ENCODE results near the gene TRABD2B.

The TRABD2B gene

GRCh38 chr1:47991673-47992072 is 5.5 kb downstream of the TRABD2B start:
- no peak for DNase-seq

DNA sequence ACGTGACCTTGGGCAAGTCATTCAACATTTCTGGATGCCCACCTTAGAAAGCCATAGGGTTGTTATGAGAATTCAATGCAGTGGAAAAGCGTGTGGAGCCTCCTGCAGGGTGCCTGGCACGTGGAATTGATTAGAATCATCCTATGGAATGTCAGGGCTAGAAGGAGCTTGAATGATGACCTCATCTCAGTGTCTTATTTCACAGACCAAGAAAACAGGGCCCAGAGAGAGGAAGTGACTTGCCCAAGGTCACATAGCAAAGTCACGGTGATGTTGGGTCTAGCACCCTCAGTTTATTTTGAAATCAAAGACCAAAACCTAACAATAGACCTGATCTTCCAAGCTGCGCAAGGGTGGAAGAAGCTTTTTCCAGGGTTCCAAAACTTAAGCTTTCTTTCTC is 6.0 kb downstream of the TRABD2B start:
- no peak for DNase-seq

- DNase-seq = no peak
Observed at GRCh38 chr1:47990286-47990685, 6.9 kb downstream of the TRABD2B start.

GRCh38 chr1:47987601-47988000 is 9.6 kb downstream of the TRABD2B start:
- no peak for DNase-seq

DNA sequence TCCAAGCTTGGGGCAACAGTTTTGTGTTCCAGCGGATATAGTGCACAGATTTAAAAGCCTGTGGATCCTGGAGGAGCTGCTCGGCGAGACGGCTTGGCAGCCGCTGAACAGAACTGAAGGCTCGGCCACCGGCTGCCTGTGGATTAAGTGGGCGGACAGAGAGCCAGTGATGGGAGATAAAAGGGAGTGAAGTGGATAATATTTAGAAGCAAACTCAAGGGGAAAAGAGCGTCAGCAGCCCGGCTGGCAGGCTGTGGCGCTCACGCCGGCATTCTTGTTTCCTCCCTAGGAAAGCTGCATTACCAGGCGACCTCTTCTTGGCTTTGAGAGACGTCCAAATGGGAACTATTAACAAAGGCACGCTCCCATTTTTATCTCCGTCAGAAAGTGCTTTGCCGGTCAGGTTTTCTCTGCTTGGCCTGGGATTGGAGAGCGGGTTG is 10.4 kb downstream of the TRABD2B start:
- DNase-seq = no peak

- no peak for DNase-seq
Observed at GRCh38 chr1:47985018-47985417, 12.2 kb downstream of the TRABD2B start.

DNA sequence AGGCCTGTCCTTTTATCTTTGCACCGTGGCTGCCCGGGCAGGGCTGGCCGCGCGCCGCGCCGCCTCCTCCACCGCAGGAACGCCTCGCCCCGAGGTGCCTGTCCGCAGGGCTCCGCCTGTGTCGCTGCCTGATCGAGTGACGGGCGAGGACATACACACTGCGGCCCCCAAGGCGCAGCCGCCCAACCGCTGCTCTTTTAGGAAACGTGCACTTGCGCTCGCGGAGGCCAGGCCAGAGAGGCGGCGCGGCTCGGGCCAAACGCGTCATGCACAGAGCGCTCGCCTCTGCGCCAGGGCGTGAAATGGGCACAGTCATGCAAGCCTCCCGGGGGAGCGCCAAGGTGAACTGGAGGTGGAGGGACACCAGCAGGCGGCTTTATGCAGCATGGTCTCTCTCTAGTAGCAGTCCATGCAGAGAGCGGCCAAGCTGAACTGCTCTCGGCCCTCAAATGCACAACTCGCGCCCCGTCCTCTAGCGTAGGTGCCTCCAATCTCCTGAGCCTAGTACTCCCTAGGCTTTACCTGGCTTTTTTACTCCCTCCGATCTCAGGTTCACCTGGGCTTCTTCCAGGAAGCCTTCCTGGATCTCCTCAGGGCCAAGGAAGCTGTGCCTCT is 12.9 kb downstream of the TRABD2B start:
- no peak for DNase-seq

DNA sequence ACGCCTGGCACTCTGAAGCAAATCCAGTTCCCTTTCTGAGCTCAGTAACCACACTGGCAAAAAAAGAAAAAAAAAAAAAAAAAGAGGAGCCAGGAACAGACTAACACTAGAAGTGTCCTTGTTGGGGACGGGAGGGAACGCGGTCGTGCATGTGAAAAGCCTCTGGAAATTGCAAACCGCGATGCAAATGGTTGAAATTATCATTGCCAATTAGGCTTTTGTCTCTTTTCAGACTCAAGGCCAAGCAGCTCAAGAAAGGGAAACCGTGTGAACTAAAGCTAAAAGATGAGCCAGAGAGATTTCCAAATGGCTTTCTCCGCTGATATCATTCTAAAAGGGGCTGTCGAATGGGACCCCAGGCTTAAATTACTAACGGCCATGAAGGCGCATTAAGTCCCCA is 13.5 kb downstream of the TRABD2B start:
- DNase-seq = no peak

GRCh38 chr1:47981667-47982350 is 15.4 kb downstream of the TRABD2B start:
- DNase-seq = no peak

DNA sequence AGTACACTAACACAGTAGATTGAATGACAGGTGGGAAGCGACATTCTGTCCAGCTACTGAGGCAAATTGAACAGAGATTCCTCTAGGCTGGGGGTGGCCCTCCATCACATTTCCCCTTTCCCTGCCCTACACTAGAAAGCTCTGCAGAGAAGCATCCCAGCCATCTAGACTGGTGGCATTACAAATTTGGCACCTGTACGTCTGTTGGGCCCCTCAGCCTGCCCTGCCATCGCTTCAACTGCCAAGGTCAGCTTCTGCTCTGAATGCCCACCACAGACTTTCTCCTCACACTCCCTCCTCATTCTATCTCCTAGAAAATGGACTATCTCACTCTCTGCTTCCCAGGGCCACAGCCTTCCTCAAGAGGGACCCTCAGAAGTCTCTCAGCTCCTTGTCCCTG is 16.7 kb downstream of the TRABD2B start:
- DNase-seq = no peak

DNA sequence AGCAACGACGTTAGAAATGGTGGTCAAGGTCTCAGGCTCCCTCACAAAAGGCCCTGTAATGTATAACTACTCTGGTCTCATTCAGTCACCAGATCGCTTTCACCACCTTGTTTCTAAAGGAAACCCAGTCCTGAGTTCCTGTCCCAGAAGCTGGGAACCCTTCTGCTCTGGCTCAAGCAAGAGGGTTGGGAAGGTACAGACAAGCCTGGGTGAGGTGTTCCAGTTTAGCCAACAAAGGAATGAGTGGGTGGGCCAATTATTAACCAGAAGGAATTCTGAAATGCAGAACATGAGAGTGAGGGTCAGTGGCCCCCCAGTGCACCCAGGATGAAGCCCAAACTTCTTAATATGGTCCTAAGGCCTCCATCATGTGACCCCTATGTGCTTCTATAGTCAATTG is 17.5 kb downstream of the TRABD2B start:
- no peak for DNase-seq

- no peak for DNase-seq
Observed at GRCh38 chr1:47978486-47978885, 18.7 kb downstream of the TRABD2B start.

GRCh38 chr1:47976728-47977127 is 20.5 kb downstream of the TRABD2B start:
- DNase-seq = no peak

DNA sequence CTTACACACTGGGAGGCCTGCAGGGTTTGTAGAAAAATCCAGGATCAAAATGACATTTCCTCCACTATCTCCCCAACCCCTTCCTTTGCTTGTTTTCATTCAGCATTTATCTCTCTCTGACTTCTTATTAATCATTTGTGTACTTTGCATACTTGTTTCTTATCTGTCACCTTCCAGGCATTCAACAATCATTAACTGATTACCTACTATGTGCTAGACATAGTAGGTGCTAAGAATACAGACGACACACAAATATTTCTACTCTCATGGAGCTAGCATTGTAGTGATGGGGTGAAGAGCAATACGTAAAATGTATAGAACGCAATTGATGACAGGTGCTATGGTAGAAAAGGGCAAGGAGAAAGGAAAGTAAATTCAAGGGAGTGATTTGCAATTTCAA is 20.9 kb downstream of the TRABD2B start:
- no peak for DNase-seq

DNA sequence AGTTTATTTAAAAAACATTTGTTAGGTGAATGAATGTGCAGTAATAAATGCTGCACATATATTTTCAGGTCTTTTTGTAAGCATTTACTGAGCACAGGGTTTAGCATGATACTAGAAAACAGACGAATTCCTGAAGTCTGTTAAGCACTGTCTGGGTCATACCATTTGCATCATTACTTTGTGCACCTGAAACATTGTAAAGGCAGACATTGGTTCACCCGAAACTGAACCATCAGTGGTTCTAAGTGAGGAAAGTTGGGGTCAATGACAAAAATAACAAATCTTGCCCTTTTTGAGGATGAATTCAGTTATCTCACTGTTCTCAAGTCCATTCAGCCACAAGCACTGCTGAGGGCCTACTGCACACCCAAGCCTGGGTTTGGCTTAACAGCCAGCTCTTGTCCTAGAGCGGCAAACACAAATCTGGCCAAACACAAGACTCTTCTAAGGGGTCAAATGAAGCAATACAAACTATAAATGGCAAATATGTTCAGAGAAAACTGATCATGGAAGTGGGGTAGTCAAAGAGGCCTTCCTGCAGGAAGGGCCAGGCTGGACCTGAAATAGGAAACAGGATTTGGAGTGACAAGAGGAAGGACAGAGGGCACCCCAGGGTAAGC is 21.8 kb downstream of the TRABD2B start:
- DNase-seq = no peak

- DNase-seq = no peak
Observed at GRCh38 chr1:47972864-47973432, 24.2 kb downstream of the TRABD2B start.

DNA sequence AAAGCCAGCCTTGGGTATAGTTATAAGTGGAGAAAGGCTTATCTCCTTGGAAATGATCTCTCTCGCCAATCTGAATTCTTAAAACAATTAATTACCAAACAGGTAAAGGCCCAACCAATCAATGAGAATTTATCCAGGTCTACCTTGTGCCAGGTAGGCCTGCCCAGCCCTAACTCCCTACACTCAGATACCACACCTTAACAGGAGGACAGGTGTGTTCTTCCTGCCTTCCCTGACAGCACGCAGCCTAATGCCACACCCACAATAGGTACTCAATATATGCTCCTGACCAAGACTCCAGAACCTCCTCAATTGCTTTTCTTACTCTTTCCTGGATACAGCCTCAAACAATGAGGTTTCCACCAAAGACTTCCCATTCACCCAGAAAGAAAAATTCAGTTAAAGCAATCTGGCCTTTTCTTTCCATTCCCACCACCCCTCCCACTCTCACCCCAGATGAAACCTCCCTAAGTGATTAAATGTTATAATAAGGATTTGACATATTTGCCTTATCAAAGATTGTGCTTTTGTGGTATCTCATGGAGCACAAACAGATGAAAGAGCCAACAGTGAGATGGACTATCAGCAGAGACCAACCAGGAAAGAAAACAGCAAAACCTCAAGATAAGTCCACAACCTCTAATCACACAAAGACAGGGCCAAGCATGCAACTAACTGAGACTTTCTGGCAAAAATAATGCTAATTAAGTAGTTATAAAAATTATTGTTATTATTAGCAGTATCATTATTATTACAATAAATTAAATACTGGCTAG is 25.6 kb downstream of the TRABD2B start:
- DNase-seq = no peak

DNA sequence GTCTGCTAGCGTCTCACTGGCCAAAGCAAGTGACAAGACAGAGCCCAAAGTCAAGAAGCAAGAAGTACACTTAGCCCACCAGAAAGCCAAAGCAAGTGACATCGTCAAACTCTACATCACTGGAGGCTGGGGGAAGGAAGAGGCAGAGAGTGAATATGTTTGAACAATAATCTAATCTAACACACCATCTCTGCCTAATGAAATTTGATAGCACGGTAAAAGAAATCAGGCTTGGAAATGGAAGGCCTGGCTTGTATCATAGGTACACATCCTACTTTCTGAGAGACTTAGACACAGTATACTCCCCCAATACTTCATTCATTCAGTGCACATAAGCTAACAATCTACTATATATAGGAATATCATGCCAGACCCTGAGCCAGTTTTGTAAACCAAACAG is 26.3 kb downstream of the TRABD2B start:
- no peak for DNase-seq

GRCh38 chr1:47969478-47969877 is 27.7 kb downstream of the TRABD2B start:
- no peak for DNase-seq

GRCh38 chr1:47968556-47968888 is 28.7 kb downstream of the TRABD2B start:
- DNase-seq = no peak

DNA sequence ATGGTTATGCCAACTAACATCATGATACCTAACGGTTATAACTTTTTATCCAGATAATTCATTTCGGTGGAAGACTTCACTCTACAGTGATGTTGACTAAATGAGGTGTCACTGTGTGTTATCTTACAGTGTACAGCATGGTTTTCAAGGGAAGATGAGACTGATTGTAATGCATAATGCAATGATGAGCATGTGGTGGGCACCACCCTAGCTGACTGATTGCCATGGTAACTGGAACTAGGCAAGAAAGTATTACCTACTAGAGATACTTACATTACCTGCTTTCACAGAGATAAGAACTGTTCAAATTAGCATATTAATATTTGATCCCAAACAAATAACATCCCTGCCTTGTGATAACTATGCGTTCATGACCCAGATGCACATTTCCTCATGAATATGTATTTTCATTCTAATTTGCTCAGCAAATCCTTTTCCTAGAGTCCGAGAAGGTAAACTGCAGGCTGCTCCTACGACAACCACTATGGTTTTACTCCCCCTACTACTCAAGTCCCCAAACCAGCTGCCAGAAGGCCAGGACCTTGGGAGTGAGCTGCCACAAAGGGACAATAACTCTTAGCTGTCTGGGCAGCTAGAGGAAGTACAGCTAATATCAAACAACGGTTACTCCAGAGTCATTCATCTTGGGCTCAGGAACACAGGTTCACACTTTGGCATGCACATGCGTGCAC is 29.2 kb downstream of the TRABD2B start:
- no peak for DNase-seq

DNA sequence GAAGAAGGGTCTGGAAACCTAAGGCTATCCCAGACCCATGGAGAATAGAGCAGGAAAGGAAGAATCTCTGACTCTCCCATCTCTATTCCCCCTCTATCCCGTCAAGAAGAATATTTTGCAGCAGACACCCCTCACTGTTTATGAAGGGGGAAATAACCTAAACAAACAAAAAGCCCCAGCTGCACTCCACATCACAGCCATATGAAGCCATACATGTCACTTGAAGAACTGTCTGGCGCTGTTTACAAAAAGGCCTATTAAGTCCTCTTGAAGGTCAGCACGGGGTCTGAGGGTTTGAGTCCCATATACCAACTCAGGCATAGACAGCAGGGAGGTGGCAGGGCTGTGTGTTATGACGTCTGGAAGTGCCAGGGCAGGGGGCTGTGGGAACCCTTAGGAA is 31.4 kb downstream of the TRABD2B start:
- DNase-seq = no peak

DNA sequence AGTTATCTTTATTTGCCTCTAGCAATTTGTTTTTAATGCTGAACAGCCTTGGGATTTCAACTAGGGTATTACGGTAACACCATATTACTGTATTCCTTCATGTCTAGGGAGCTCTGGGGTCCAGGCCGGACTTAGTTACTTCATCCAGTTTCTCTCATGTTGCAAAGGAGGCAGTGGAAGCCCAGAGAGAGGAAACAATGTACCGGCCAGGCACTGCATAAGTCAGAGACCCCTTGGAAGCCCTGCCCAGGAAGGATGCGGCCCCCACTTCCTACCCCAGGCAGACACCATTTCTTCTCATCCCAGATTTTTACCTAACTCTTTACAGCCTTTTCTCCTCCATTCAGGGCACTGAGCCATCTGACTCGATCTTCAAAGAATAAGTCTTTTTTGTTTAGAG is 32.5 kb downstream of the TRABD2B start:
- DNase-seq = no peak
